GM20000 (cell line): ENCODE results near the gene DHCR24.

ENCODE experiments used
- DNase-seq: peaks from one replicate; pipeline ENCODE4 v3.0.0; 2012; ENCODE audit warnings: low spot score
- TF ChIP-seq, protein P1 (sequence below): IDR thresholded peaks from 2 replicates; pipeline ENCODE4 v1.5.1; 2012; ENCODE audit warnings: mild to moderate bottlenecking, control low read depth; ENCODE audit errors: extremely low read depth, missing control alignments

The DHCR24 gene

DNA sequence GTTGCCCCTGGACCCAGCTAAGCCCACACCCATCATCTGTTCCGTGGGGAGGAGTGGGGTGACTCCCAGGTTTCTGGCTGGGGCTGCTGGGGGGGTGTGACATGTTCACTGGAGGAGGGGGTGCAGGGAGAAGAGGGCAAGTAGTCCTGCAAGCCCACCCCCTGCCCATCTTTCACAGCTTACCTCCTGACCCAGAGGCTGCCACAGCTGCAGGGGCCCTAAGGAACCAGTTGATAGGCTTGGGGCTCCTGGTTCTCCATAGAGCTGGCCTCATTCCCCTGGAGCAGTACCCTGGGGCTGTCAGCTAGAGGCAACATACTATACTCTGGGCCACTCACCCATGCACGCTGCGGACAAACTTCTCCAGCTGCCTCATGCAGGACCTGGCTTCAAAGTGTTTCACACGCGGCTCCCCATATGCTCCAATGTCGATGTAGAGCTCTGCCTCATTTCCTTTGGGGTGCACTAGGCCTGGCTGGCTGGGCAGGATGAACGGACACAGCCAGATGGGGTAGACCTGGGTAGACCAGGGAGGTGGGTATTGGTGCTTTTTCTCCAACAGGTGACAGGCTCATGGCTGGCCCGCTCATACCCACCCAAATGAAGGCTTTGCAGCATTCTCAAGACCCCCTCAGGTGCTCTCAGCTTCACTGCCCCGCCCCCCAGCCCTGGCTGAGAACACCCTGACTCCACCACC is 33.8 kb downstream of the DHCR24 start:
- TF ChIP-seq, protein P1, sequence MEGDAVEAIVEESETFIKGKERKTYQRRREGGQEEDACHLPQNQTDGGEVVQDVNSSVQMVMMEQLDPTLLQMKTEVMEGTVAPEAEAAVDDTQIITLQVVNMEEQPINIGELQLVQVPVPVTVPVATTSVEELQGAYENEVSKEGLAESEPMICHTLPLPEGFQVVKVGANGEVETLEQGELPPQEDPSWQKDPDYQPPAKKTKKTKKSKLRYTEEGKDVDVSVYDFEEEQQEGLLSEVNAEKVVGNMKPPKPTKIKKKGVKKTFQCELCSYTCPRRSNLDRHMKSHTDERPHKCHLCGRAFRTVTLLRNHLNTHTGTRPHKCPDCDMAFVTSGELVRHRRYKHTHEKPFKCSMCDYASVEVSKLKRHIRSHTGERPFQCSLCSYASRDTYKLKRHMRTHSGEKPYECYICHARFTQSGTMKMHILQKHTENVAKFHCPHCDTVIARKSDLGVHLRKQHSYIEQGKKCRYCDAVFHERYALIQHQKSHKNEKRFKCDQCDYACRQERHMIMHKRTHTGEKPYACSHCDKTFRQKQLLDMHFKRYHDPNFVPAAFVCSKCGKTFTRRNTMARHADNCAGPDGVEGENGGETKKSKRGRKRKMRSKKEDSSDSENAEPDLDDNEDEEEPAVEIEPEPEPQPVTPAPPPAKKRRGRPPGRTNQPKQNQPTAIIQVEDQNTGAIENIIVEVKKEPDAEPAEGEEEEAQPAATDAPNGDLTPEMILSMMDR, result no peak
- no peak for DNase-seq

DNA sequence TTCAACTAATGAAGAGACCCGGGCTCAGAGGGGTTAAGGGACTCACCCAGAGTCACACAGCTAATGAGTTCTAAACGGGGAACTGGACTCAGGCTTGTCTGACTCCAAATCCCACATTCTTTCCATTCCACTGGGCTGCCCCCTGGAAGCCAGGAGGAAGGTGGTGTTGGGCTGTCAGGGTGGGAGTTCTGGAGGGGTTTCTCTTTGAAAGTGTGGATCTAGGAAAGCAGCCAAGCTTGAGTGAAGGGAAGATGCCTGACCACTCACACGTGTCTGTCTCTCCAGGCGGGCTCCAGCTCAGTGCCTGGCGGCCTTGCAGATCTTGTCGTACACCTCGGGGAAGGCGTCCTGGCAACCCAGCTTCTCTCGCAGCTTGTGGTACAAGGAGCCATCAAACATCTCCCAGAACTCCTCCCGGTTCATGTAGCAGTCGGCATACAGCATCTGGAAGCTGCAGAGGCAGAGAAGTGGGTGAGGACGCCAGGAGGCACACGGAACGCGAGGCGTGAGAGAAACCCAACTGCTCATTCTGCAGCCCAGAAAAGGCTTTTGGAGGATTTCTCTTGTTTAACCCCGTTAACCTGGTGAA is 35.0 kb downstream of the DHCR24 start:
- no peak for DNase-seq
- TF ChIP-seq, protein P1, result no peak

DNA sequence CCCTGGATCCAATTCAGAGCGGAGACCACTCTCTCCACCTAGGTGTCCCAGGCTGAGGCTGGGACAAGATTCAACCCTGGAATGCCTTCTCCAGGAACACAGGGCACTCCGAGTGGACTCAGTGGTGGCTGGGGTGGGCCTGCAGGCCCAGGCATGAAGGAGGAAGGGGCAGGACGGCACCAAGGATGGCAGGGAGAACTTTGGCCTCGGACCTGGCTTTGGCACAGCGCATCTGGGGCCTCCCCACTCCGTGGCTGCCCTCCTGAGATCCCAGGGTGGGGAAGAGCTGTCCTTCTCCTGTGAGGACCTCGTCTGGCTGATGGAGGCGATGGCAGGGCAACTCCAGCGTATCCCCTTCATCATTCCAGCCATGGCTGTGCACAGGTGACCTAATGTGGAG is 35.6 kb downstream of the DHCR24 start:
- TF ChIP-seq, protein P1, result no peak
- DNase-seq, result no peak

DNA sequence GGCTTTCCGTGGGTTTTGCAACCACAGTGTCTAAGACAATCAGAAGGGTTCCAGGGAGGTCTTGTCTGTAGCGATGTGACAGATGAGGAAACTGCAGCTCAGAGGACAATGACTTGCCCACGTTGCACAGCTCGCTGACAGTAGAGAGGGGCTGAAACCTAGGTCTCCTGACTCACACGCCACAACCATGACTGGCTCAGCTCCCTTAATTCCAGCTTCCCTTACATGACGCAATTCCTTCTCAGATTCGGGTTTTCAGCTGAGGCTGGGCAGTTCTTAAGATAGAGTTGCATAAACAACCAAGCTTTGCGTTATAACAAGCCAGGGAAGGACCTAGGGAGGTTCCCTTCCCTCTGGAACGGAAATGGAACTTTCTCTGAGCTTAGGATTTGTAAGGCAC is 36.3 kb downstream of the DHCR24 start:
- no peak for DNase-seq
- TF ChIP-seq, protein P1, result no peak

DNA sequence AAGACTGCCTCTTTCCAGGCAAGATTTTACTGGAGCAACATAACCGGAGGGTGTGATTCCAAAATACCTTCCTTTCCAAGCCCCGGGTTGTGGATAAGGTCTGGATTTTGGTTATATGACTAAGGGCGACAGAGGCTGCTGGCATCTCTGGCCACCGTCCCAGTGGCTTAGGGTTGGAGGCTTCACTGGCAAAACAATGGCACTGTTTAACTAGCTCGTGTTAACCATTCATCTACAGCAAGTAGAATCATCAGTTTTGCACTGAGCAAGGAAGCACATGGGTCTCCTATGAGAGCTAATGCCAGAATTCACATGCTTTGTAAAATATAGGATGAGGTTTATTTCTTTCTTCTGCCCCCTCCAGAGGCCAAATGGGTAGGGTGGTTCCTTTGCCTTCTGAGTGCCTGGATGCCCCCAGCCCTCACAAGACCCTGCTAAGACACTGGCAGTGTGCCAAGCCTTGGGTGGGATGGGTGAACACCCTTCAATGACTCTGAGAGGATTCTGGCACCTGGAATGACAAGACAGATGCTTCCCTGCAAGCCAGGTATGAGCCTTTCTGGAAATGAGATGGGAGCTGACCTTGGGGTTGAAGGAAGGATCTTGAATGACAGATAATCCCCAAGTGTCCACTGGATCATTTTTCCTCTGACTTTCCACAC is 36.8 kb downstream of the DHCR24 start:
- no peak for DNase-seq
- TF ChIP-seq, protein P1, result no peak

DNA sequence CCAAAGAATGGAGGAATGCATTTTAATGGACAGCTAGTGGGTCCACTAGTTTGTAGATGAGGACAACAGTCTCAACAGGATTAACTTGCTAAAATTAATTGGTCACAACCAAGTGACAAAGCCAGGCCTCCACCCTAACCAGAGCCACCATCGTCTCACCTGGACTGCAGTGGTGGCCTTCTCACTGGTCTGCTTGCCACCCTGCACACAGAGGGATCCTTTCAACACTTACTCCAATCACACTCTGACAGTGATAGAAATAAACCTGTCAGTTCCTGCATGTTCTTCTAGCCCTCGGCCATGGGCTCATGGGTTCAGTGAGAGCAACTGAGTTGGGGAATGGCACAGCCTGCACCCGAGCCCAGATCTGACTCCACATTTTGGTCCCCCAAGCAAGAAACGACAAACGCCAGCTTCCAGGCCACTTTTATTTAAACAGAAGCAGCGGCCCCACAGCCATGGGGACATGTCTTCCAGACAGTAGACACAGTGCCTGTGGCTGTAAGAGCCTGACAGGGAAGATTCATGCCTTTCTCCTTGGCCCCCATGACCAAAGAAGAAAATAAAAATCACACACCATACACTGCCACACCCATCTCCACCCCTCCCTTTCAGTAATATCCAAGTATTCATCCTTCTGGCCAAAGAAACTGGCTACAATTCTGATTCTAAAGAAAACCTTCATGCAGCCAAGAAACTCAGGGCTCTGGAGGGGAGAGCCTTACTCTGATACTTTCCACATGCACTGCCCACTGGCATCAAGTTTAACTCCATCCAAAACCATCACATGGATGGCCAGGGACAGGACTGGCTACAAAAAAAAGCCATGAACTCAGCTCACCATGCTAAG is 37.6 kb downstream of the DHCR24 start:
- TF ChIP-seq, protein P1, result no peak
- no peak for DNase-seq
